Pancreas (tissue), 10 donors: ENCODE results near the gene FTO. TPM values are rescaled to one million over a fixed set of nuclear protein-coding genes. Genes with fewer than 3 reads are reported as not detected.

ENCODE experiments used
- ATAC-seq, 4 donors: fragments of 200-7000 bp; cut with Tn5 transposase; one replicate each; pipeline versions ENCODE4 v1.8.0 to v1.9.1; 2020; ENCODE audit warnings: mild to moderate bottlenecking in 4 of 4, moderate library complexity in 4 of 4
- DNase-seq, 6 donors: peaks; one replicate each; pipeline ENCODE4 v3.0.0-alpha.2; 2020
- FAIRE-seq: peaks from 2 replicates; lab custom pipeline; 2012; peaks lifted over from hg19 to GRCh38; lab: Jason Lieb, UNC
- H3K27ac ChIP-seq, 4 donors: fragments of 200-600 bp; sonication (generic); 1 replicate in 3 of 4; 2 replicates in 1 of 4; pipeline versions ENCODE4 v1.5.0 to v1.8.0; 2020
- H3K27me3 ChIP-seq, 4 donors: fragments of 200-600 bp; one replicate each; pipeline ENCODE4 v1.8.0; 2021
- H3K36me3 ChIP-seq, 3 donors: fragments of 200-600 bp; sonication (generic) in 1 of 3; one replicate each; pipeline versions ENCODE4 v1.5.0 to v1.8.0; 2020 to 2021
- H3K4me1 ChIP-seq, 3 donors: fragments of 200-600 bp; one replicate each; pipeline ENCODE4 v1.8.0; 2021
- H3K4me3 ChIP-seq, 4 donors: fragments of 200-600 bp; sonication (generic) in 2 of 4; one replicate each; pipeline versions ENCODE4 v1.5.0 to v1.8.0; 2020 to 2021
- H3K9me3 ChIP-seq, 4 donors: fragments of 200-600 bp; one replicate each; pipeline ENCODE4 v1.8.0; 2021
- WGBS, 2 donors: extraction: QIAGEN DNeasy Blood & Tissue Kit; methylation state at CpG; one replicate each; pipeline ENCODE4 v1.1.7; 2013; 5-methylcytosine and 5-hydroxymethylcytosine counted together
- intact Hi-C, 3 donors: fragments of 100-400 bp; cut with DNase I; formaldehyde crosslinking; loops; one replicate each; pipeline versions ENCODE4 v1.11.1 to v1.14.2; 2022
- polyA plus RNA-seq, 2 donors: library from polyadenylated mRNA; stranded (reverse); fragments of 200-250 nt; gene quantifications; one replicate each; pipeline ENCODE4 v1.2.3, GENCODE V29; 2013
- total RNA-seq, 6 donors: library from RNA; stranded (reverse); fragmentation: NEBNext Ultra II Directional in 4 of 6; extraction: Animal tissue kit (Norgen Biotek cat#: 25700) in 4 of 6; gene quantifications; one replicate each; pipeline versions ENCODE4 v1.2.1 to v1.2.4, GENCODE V29; 2021 to 2023
- TF ChIP-seq, protein P1 (sequence below), 4 donors: fragments of 200-600 bp; sonication (generic) in 3 of 4; IDR thresholded peaks; one replicate each; pipeline versions ENCODE4 v1.5.0 to v1.8.0; 2021; ENCODE audit warnings: antibody characterized with exemption in 4 of 4
- donor health status: healthy with polysubstance abuse.
- donor health status: DM: no; HTN: no; CAD: no; lungs with moderate emphysema.
- donor health status: DM: no; HTN: no; CAD: no.
- donor health status: control.
- donor health status: control.
- donor health status: Bipolar disorder and iron deficiency.
- donor health status: DM: yes; HTN: yes; CAD: no.
- donor health status: DM: no; HTN: no; CAD: no.
- donor health status: DM: no; HTN: no; CAD: no.
- donor health status: DM: yes; HTN: yes; CAD: no.

FTO gene
- total and polyA plus RNA-seq, 8 donors = 7.6 to 45.0 (median 31.7) TPM

DNA sequence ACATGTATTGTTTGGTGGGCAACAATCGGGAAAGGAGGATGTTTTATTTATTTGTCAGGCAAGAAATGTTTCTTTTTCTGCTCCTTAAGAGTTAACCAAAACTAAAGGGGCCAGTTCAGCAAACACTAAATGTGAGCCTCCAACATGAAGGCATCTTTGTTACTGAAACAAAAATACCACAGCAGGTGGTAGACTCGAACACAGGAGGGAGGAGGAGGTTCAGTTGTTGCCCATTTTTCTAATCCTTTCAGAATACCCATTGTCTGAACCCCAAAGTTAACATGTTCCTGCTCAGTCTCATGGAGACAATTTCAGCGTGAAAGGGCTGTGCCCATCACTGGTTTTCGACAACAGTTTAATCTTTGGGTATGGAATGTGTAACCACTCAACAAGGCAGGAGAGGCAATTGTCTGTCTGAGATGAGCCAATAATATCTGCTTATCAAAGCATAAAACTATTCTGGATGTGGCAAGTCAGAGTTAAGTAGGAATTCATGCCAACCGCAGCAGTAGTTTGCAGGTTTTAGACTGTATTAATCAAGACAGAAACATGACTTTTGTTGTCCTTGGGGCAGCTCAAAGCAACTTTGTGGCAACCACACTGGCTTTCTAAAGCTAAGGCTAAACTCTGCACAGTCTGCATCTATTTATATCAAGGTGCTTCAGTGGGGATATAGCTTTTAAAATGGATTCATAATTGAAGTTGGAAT, 211.7 kb downstream of the FTO start:
- FAIRE-seq (no peak), DNase-seq (no peak), ATAC-seq (no peak)
- TF ChIP-seq, protein P1, sequence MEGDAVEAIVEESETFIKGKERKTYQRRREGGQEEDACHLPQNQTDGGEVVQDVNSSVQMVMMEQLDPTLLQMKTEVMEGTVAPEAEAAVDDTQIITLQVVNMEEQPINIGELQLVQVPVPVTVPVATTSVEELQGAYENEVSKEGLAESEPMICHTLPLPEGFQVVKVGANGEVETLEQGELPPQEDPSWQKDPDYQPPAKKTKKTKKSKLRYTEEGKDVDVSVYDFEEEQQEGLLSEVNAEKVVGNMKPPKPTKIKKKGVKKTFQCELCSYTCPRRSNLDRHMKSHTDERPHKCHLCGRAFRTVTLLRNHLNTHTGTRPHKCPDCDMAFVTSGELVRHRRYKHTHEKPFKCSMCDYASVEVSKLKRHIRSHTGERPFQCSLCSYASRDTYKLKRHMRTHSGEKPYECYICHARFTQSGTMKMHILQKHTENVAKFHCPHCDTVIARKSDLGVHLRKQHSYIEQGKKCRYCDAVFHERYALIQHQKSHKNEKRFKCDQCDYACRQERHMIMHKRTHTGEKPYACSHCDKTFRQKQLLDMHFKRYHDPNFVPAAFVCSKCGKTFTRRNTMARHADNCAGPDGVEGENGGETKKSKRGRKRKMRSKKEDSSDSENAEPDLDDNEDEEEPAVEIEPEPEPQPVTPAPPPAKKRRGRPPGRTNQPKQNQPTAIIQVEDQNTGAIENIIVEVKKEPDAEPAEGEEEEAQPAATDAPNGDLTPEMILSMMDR (IDR thresholded peaks at IDR 0.05) = no peak
- Histone ChIP-seq H3K27me3 (no peaks in the 10 kb centered on the region), H3K4me3 (no peak overlapping the region), H3K4me1 (peaks cover 5 to 12% (median 6%) of the 10 kb centered on the region in 3 donors), H3K36me3 (no peaks in the 10 kb centered on the region), H3K27ac (no peak overlapping the region), H3K9me3 (no peaks in the 10 kb centered on the region)
- 87% methylated on average over 5 of the region's 5 CpGs for WGBS, 2 donors
- intact Hi-C loops = no loop called here

DNA sequence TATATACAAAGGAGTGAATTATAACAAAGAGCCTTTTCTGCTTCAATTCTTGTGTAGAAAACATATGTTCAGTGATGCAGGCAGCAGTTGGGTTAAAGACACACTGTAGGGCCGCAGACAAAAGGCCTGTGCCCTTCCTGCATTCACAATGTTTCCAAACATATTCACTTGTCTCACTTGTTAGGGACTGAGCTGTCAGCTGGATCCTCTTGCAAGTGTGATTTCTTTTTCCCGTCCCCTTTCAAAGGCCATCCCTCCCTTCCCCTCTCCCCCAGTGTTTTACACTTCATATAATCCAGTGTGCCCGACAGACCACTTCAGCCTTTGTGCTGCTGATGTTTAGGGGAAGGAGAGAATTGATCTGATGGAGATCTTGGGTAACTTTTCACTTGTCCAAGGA, 217.0 kb downstream of the FTO start:
- intact Hi-C loops = no loop called here
- no peak overlapping the region for H3K4me3 ChIP-seq
- DNase-seq (no peak), ATAC-seq (no peak), FAIRE-seq (no peak)
- no peaks in the 10 kb centered on the region for H3K4me1 ChIP-seq
- TF ChIP-seq, protein P1 (IDR thresholded peaks at IDR 0.05) = no peak
- no peaks in the 10 kb centered on the region for H3K9me3 ChIP-seq
- 92 to 95% methylated on average over 3 of the region's 3 CpGs for WGBS, 2 donors
- no peaks in the 10 kb centered on the region for H3K27me3 ChIP-seq
- no peak overlapping the region for H3K27ac ChIP-seq
- H3K36me3 ChIP-seq = no peaks in the 10 kb centered on the region

DNA sequence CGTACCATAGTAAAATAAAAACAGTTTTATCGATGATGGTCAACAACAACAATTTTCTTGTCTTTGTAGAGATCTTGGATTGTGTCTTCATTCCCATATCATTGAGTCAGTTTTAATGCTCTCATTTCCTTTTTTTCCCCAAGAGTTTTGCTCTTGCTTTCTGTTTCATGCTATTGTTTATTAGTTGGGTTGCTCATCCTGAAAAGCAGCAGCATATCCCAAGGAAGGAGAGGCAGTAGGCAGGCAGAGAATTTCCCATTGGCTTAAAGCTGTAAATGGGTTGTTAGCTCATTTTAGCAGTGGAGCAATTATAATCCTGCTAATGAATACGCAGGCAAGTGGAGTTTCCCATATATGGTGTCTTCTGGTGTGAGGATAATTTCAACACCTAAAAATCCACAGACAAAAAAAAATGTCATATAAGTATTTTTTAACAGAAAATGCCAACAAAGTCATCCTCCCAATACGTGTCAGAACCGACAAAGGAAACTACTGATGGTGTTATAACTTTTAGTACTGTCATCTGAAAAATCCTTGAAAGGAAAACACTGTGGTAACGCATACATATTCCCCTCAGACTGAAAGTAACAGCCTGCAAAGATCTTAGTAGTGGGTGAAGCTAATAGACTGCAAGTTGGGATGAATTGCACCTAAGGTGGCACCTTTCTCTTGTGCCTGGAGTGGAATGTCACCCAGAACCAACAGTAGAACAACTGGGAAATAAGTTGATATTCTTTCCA, 218.3 kb downstream of the FTO start:
- 96 to 98% methylated on average over 6 of the region's 6 CpGs for WGBS, 2 donors
- intact Hi-C loops = no loop called here
- DNase-seq (no peak), FAIRE-seq (no peak), ATAC-seq (no peak)
- TF ChIP-seq, protein P1 (IDR thresholded peaks at IDR 0.05) = no peak
- Histone ChIP-seq H3K9me3 (no peaks in the 10 kb centered on the region), H3K4me3 (no peak overlapping the region), H3K36me3 (no peaks in the 10 kb centered on the region), H3K4me1 (no peaks in the 10 kb centered on the region), H3K27me3 (no peaks in the 10 kb centered on the region), H3K27ac (no peak overlapping the region)

DNA sequence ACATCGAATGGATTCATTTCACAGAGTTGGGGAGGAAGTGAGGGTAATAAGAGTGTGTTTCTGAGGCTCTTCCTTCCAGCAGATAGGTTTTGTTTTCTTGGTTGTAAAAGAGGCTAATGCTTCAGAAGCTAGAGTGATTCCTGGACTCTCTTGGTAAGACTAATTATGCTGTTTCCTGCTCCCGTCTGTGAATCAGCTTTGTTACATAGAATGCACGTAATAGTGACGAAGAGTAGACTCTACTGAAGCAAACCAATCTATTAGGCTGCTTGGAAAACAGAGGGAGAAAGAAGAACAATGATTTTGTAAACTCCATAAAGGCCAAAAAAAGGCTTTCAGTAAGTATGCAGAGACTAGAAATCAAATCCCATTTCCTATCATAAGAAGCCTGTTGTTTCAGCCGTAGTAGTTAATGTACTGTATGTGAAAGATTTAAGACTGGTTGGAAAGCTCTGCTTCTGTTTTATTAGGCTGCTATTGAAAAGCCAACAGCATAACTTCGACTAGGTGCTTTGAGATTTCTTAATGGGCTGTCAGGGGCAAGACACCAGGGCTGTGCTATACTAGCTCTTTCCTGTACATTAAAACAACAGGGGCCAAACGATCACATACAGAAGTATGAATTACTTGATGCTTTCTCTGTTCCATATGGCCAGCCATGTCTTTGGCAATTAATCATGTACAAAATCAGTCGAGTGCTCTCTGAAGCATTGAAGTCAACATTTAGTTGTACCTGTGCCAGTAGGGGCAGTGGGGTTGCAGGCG, 219.0 kb downstream of the FTO start:
- FAIRE-seq = no peak
- ATAC-seq = no peak
- TF ChIP-seq, protein P1 (IDR thresholded peaks at IDR 0.05) = no peak
- Histone ChIP-seq H3K9me3 (no peaks in the 10 kb centered on the region), H3K4me1 (no peaks in the 10 kb centered on the region), H3K27ac (no peak overlapping the region), H3K36me3 (no peaks in the 10 kb centered on the region), H3K27me3 (no peaks in the 10 kb centered on the region), H3K4me3 (no peak overlapping the region)
- DNase-seq = no peak
- 80 to 82% methylated on average over 9 of the region's 9 CpGs for WGBS, 2 donors
- intact Hi-C loops = no loop called here
